HG02981 (cell line): ENCODE measurements around the gene GTF3A.

Experiments
- ATAC-seq: cut with Tn5 transposase; IDR thresholded peaks from one replicate; pipeline ENCODE4 v1.9.1; 2021; ENCODE audit warnings: mild to moderate bottlenecking, moderate library complexity; ENCODE audit not compliant: unreplicated experiment

GTF3A gene

GRCh38 chr13:27446986-27447583, 22.7 kb downstream of the GTF3A start:
- no peak for ATAC-seq

GRCh38 chr13:27448308-27448707, 23.9 kb downstream of the GTF3A start:
- ATAC-seq, result no peak

- no peak for ATAC-seq
Measured at GRCh38 chr13:27449081-27449603, 24.7 kb downstream of the GTF3A start.

GRCh38 chr13:27449936-27450828, 25.8 kb downstream of the GTF3A start, which contains the start of gene MTIF3:
Gene MTIF3, minus strand, starts transcription at chr13:27450564. Its CDS starts 10,116 bp downstream, at chr13:27440448.
- peak; percentile 81 for ATAC-seq

GRCh38 chr13:27450921-27451471, 26.6 kb downstream of the GTF3A start:
- ATAC-seq, result no peak

- ATAC-seq, result no peak
Measured at GRCh38 chr13:27455331-27455855, 31.0 kb downstream of the GTF3A start.

GRCh38 chr13:27461940-27462584, 37.6 kb downstream of the GTF3A start:
- ATAC-seq, result no peak

GRCh38 chr13:27463500-27463899, 39.1 kb downstream of the GTF3A start:
- ATAC-seq, result no peak

GRCh38 chr13:27465611-27466010, 41.2 kb downstream of the GTF3A start:
- no peak for ATAC-seq

- ATAC-seq, result no peak
Measured at GRCh38 chr13:27466513-27466912, 42.1 kb downstream of the GTF3A start.

- no peak for ATAC-seq
Measured at GRCh38 chr13:27470075-27470820, 45.8 kb downstream of the GTF3A start.

- no peak for ATAC-seq
Measured at GRCh38 chr13:27472441-27472840, 48.0 kb downstream of the GTF3A start.

GRCh38 chr13:27472941-27473340, 48.5 kb downstream of the GTF3A start:
- no peak for ATAC-seq

- ATAC-seq, result no peak
Measured at GRCh38 chr13:27474751-27475268, 50.4 kb downstream of the GTF3A start.

GRCh38 chr13:27476943-27477703, 52.7 kb downstream of the GTF3A start:
- peak; percentile 63 for ATAC-seq

- no peak for ATAC-seq
Measured at GRCh38 chr13:27481766-27482165, 57.3 kb downstream of the GTF3A start.

GRCh38 chr13:27482983-27483382, 58.6 kb downstream of the GTF3A start:
- ATAC-seq, result peak; percentile 93

GRCh38 chr13:27483421-27483820, 59.0 kb downstream of the GTF3A start:
- no peak for ATAC-seq
